ENCODE data around the gene UBE2R2.

- TF ChIP-seq, protein P1, sequence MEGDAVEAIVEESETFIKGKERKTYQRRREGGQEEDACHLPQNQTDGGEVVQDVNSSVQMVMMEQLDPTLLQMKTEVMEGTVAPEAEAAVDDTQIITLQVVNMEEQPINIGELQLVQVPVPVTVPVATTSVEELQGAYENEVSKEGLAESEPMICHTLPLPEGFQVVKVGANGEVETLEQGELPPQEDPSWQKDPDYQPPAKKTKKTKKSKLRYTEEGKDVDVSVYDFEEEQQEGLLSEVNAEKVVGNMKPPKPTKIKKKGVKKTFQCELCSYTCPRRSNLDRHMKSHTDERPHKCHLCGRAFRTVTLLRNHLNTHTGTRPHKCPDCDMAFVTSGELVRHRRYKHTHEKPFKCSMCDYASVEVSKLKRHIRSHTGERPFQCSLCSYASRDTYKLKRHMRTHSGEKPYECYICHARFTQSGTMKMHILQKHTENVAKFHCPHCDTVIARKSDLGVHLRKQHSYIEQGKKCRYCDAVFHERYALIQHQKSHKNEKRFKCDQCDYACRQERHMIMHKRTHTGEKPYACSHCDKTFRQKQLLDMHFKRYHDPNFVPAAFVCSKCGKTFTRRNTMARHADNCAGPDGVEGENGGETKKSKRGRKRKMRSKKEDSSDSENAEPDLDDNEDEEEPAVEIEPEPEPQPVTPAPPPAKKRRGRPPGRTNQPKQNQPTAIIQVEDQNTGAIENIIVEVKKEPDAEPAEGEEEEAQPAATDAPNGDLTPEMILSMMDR (IDR thresholded peaks at IDR 0.05), result no peak
- no peak for TF ChIP-seq POLR2A (IDR thresholded peaks at IDR 0.05)
Observed at GRCh38 chr9:33798545-33798944, 18.4 kb upstream of the UBE2R2 start.
